ENCODE measurements around the gene DNASE2B. TPM values are rescaled to one million over a fixed set of nuclear protein-coding genes. Genes with fewer than 3 reads are reported as not detected.

DNASE2B gene
- total RNA-seq, 3 donors from 2014 or later (not counting 1 experiment from before 2014, with no cell fraction given): not detected

DNA sequence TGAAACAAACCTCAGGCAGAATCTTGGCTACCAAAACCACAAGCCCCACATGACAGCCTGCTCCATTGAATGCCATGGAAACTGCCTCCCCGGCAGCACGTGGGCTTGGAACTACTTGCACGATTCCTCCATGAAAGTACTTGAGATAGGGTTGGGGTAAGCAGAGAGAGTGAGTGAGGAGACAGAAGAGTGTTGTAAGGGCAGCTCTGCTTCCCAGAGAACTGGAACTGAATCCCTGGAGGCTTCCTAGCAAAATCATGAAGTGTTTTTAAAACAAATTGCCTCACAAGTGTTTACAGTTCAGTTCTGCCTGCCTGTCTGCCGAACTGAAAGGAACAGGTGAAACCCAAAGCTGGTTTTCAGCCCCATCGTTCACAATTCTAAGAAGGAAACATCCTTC lies 35.3 kb upstream of the DNASE2B start:
- H3K27ac Mint-ChIP-seq: peak overlapping the region in 1 of 2 donors; percentile 71

DNA sequence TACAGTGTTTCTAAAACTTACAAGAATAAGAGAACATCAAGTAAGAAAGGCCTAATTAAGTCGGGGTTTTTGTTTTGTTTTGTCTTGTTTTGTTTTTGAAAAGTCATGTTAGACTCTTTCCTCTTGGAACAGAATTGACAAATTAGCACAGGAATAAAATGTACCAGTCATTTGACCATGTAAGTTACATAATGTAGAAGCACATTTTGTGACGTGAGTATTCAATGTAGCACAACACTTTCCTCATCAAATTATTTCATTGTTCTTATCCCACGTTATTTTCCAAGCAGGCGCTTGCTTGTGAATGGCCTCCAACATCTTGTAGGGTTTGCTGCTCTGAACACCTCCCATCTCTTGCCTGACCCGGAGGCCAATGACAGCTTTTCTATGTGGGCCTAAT lies 34.7 kb upstream of the DNASE2B start:
- H3K27me3 Mint-ChIP-seq (ENCODE audit: low read depth in 2 of 2): peaks cover 0 to 2% of the 10 kb centered on the region in 2 donors
- TF ChIP-seq, protein P1, sequence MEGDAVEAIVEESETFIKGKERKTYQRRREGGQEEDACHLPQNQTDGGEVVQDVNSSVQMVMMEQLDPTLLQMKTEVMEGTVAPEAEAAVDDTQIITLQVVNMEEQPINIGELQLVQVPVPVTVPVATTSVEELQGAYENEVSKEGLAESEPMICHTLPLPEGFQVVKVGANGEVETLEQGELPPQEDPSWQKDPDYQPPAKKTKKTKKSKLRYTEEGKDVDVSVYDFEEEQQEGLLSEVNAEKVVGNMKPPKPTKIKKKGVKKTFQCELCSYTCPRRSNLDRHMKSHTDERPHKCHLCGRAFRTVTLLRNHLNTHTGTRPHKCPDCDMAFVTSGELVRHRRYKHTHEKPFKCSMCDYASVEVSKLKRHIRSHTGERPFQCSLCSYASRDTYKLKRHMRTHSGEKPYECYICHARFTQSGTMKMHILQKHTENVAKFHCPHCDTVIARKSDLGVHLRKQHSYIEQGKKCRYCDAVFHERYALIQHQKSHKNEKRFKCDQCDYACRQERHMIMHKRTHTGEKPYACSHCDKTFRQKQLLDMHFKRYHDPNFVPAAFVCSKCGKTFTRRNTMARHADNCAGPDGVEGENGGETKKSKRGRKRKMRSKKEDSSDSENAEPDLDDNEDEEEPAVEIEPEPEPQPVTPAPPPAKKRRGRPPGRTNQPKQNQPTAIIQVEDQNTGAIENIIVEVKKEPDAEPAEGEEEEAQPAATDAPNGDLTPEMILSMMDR (IDR thresholded peaks at IDR 0.05): no peak
- 94% methylated on average over 4 of the region's 5 CpGs for WGBS (ENCODE audit: insufficient coverage)
- no peak for DNase-seq
- peaks cover 6% of the 10 kb centered on the region for H3K4me1 ChIP-seq (ENCODE audit: control insufficient read depth, insufficient read depth, low read length)
- H3K36me3 Mint-ChIP-seq: no peaks in the 10 kb centered on the region
- H3K9me3 ChIP-seq (ENCODE audit: control insufficient read depth, insufficient read depth, low read length): no peaks in the 10 kb centered on the region
- H3K27me3 ChIP-seq (ENCODE audit: control insufficient read depth, insufficient read depth, low read length): no peaks in the 10 kb centered on the region
- intact Hi-C loops (cut with micrococcal nuclease): loop anchor here (2.0 kb wide), 1 partner anchor 219 kb away; the partner anchor contains the start of gene PRKACB
- peak overlapping the region in 1 of 2 donors; percentile 71 for H3K27ac Mint-ChIP-seq
- peaks cover 34% of the 10 kb centered on the region in 2 donors for H3K4me1 Mint-ChIP-seq
- H3K4me3 Mint-ChIP-seq: no peak overlapping the region
- H3K36me3 ChIP-seq (ENCODE audit: control insufficient read depth, insufficient read depth, low read length): no peaks in the 10 kb centered on the region
- no peak overlapping the region for H3K4me3 ChIP-seq (ENCODE audit: low read length)
- H3K27ac ChIP-seq (ENCODE audit: low read length): no peak overlapping the region
- ATAC-seq: no peak
- no peaks in the 10 kb centered on the region for H3K9me3 Mint-ChIP-seq

More for the DNA sequence above, 35.3 kb upstream of the DNASE2B start:
- Histone ChIP-seq H3K9me3 (ENCODE audit: control insufficient read depth, insufficient read depth, low read length) (no peaks in the 10 kb centered on the region), H3K4me3 (ENCODE audit: low read length) (no peak overlapping the region), H3K36me3 (ENCODE audit: control insufficient read depth, insufficient read depth, low read length) (no peaks in the 10 kb centered on the region), H3K27me3 (ENCODE audit: control insufficient read depth, insufficient read depth, low read length) (no peaks in the 10 kb centered on the region), H3K27ac (ENCODE audit: low read length) (no peak overlapping the region), H3K4me1 (ENCODE audit: control insufficient read depth, insufficient read depth, low read length) (peaks cover 6% of the 10 kb centered on the region)
- Mint-ChIP-seq H3K4me1 (peaks cover 34% of the 10 kb centered on the region in 2 donors), H3K36me3 (no peaks in the 10 kb centered on the region), H3K27me3 (ENCODE audit: low read depth in 2 of 2) (peaks cover 0 to 2% of the 10 kb centered on the region in 2 donors), H3K4me3 (no peak overlapping the region), H3K9me3 (no peaks in the 10 kb centered on the region)
- WGBS (ENCODE audit: insufficient coverage): 29% methylated on average over 5 of the region's 5 CpGs
- TF ChIP-seq, protein P1 (IDR thresholded peaks at IDR 0.05): no peak
- ATAC-seq: no peak
- no peak for DNase-seq
- intact Hi-C loops (cut with micrococcal nuclease): no loop called here

DNA sequence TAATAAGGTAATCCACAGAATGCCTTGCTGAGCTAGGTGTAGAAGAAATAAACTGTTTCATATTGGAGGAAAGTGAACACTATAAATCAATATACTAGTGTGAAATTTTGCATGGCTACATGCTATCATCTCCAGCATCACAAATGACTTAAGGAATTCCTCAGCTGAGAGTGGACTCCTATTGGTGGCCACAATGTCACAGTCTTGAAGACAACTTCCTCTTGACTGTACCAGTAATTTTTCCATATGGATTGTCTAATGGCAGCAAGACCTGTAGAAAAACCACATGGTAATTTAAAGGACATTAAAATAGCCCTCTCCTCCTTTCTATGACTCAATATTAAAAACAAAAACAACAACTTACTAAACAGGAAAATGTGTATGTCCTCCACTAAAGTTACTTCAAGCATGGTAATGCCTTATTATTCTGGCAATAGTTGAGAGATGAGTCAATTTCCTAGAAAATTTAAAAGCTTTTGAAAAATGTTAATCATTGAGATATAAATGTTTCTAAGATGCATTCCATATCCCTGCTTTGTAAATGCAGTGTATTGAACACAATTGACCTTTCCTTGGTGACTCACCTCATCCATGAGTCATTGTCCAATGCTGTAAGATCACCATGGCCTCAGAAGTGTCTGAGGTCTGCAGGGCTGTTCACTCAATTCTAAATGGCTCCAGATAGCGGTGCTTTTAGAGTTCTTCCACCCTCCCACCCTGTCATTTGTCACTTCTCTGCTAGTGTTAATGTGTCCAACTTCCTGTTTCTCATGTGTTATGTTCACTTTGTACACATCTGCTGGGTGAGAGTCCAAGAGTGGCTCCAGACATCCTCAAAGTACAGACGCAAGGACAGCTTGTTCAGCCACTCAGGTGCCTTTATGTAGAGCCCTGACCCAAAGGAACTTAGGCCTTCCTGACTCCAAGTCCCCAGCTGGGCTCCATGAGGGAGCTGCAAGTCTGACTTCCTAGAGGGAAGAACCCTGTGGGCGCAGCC lies 32.8 kb upstream of the DNASE2B start:
- TF ChIP-seq, protein P1 (IDR thresholded peaks at IDR 0.05): no peak
- DNase-seq (peak; percentile 13 to 27), ATAC-seq (peak; percentile 92 to 96 (median 92))
- H3K27ac Mint-ChIP-seq: peak overlapping the region; percentile 70 to 85
- peak overlapping the region; percentile 57 for H3K4me3 Mint-ChIP-seq
- H3K27me3 Mint-ChIP-seq (ENCODE audit: low read depth in 2 of 2): peaks cover 0 to 2% of the 10 kb centered on the region in 2 donors
- Histone ChIP-seq H3K9me3 (ENCODE audit: control insufficient read depth, insufficient read depth, low read length) (no peaks in the 10 kb centered on the region), H3K36me3 (ENCODE audit: control insufficient read depth, insufficient read depth, low read length) (no peaks in the 10 kb centered on the region), H3K4me3 (ENCODE audit: low read length) (no peak overlapping the region), H3K4me1 (ENCODE audit: control insufficient read depth, insufficient read depth, low read length) (peaks cover 6% of the 10 kb centered on the region), H3K27ac (ENCODE audit: low read length) (peak overlapping the region; percentile 59), H3K27me3 (ENCODE audit: control insufficient read depth, insufficient read depth, low read length) (no peaks in the 10 kb centered on the region)
- no peaks in the 10 kb centered on the region for H3K36me3 Mint-ChIP-seq
- WGBS (ENCODE audit: insufficient coverage): 46% methylated on average over 3 of the region's 3 CpGs
- H3K9me3 Mint-ChIP-seq: no peaks in the 10 kb centered on the region
- intact Hi-C loops (cut with micrococcal nuclease): loop anchor here (2.0 kb wide), 1 partner anchor 221 kb away; the partner anchor contains the start of gene PRKACB
- H3K4me1 Mint-ChIP-seq: peaks cover 37 to 47% of the 10 kb centered on the region in 2 donors
